ENCODE results near the gene CLPX. TPM values are rescaled to one million over a fixed set of nuclear protein-coding genes. Genes with fewer than 3 reads are reported as not detected.
"Not testable (repeated sequence)": the region's sequence is repeated elsewhere in the genome, so short reads cannot be mapped to it uniquely, and the experiment has no call there.

Gene CLPX
- total and polyA plus RNA-seq, 9 of the 15 experiments (the other 6 are each of a cell fraction or from before 2014, with no cell fraction given) = 11.2 to 83.3 (median 51.3) TPM

GRCh38 chr15:65181582-65182353 is 3.4 kb downstream of the CLPX start:
- BruUV-seq (replicated peaks); in situ Hi-C loops (cut with MboI); ATAC-seq; H3K27ac ChIP-seq (ENCODE audit: extremely low read depth, low read depth, low read length); H3K9me3 ChIP-seq (replicated peaks; ENCODE audit: control insufficient read depth, insufficient read depth, low read depth, low read length); H3K27me3 ChIP-seq (ENCODE audit: control insufficient read depth in 2 of 2, insufficient read depth in 2 of 2, low read length in 2 of 2); H3K9ac ChIP-seq (ENCODE audit: insufficient read depth in 1 of 2, low read depth in 2 of 2, low read length in 2 of 2); H3K4me3 ChIP-seq; H3K9me1 ChIP-seq (ENCODE audit: control insufficient read depth, insufficient read depth, low read length); H3K4me2 ChIP-seq (ENCODE audit: insufficient read depth, low read length); DNase-seq (ENCODE audit: extremely low read depth in 1 of 4, low spot score in 3 of 4); H2AFZ ChIP-seq (ENCODE audit: low read depth, low read length); H4K20me1 ChIP-seq (replicated peaks; ENCODE audit: control insufficient read depth, insufficient read depth, low read length); FAIRE-seq; TF ChIP-seq PBX2 (CRISPR knock-in tag; IDR thresholded peaks at IDR 0.05; ENCODE audit: low read depth): not testable (repeated sequence)
- intact Hi-C loops (cut with micrococcal nuclease) = loop anchor here (5.0 kb wide), 1 partner anchor 149 kb away; no protein-coding TSS in a partner anchor
- WGBS (ENCODE audit: insufficient coverage, low coverage, missing lambda C conversion rate) = 95% methylated on average over 11 of the region's 15 CpGs
- Histone ChIP-seq H3K79me2 (ENCODE audit: control insufficient read depth, insufficient read depth, low read length) (peaks cover 58% of the 10 kb centered on the region), H3K4me1 (replicated peaks in 1 of 2; ENCODE audit: control insufficient read depth in 2 of 2, insufficient read depth in 2 of 2, low read length in 2 of 2) (peaks cover 8 to 12% of the 10 kb centered on the region in 2 experiments; a peak in 4 of 5 replicates), H3K36me3 (ENCODE audit: control insufficient read depth, insufficient read depth, low read length) (peaks cover 53% of the 10 kb centered on the region; the same call in 2 of the 3 replicates)
- ChIA-PET POLR2A (interaction anchor here (1.1 to 1.7 kb wide), 3 partner anchors 12 to 123 kb away, joined by 5 to 7 read pairs (median 5); partner anchors contain the start of gene RNU5B-1), CTCF (ENCODE audit: low intra/inter-chr PET ratio) (interaction anchor here (0.6 kb wide), 1 partner anchor 1222 kb away, joined by 3 read pairs; no protein-coding TSS in a partner anchor)
- TF ChIP-seq PBX2 (tag; conservative IDR thresholded peaks at IDR 0.05; ENCODE audit: low read depth) = peak; percentile 73
- peak; percentile 49 for TF ChIP-seq MEIS2 (IDR thresholded peaks at IDR 0.05; ENCODE audit: partially characterized antibody)
- TF ChIP-seq PKNOX1 (IDR thresholded peaks at IDR 0.05) = peak; percentile 47

Data from K562 (cell line).